H9 (cell line): ENCODE measurements around the gene RGS9. TPM values are rescaled to one million over a fixed set of nuclear protein-coding genes. Genes with fewer than 3 reads are reported as not detected.

Experiments used
- DNase-seq: peaks from one replicate; pipeline ENCODE4 v3.0.0-alpha.2; 2017
- H2AFZ ChIP-seq: one replicate; pipeline ENCODE4 v1.6.1; 2013; ENCODE audit warnings: mild to moderate bottlenecking, low read length, control low read depth, moderate library complexity
- H2AK5ac ChIP-seq: 2 replicates; pipeline ENCODE4 v1.6.1; 2013; ENCODE audit warnings: low read length, control low read depth, mixed read lengths; ENCODE audit not compliant: insufficient read length
- H2BK120ac ChIP-seq: one replicate; pipeline ENCODE4 v1.6.1; 2013; ENCODE audit warnings: low read depth, mild to moderate bottlenecking, low read length, control low read depth, inconsistent platforms; ENCODE audit not compliant: poor library complexity, severe bottlenecking
- H2BK12ac ChIP-seq: 2 replicates; pipeline ENCODE4 v1.6.1; 2013; ENCODE audit warnings: low read length, control low read depth, mixed read lengths, low read depth; ENCODE audit not compliant: insufficient read length
- H2BK15ac ChIP-seq: 2 replicates; pipeline ENCODE4 v1.6.1; 2013; ENCODE audit warnings: low read depth, low read length, control low read depth
- H2BK20ac ChIP-seq: one replicate; pipeline ENCODE4 v1.6.1; 2013; ENCODE audit warnings: low read depth, mild to moderate bottlenecking, low read length, control low read depth, inconsistent platforms; ENCODE audit not compliant: poor library complexity, severe bottlenecking
- H2BK5ac ChIP-seq: 2 replicates; pipeline ENCODE4 v1.6.1; 2013; ENCODE audit warnings: low read length, control low read depth, mixed read lengths; ENCODE audit not compliant: insufficient read length
- H3K14ac ChIP-seq: 2 replicates; pipeline ENCODE4 v1.6.1; 2013; ENCODE audit warnings: low read length, control low read depth; ENCODE audit not compliant: insufficient read depth
- H3K18ac ChIP-seq: 2 replicates; pipeline ENCODE4 v1.6.1; 2013; ENCODE audit warnings: low read depth, mild to moderate bottlenecking, mixed read lengths, low read length, control low read depth; ENCODE audit not compliant: insufficient read length
- H3K23ac ChIP-seq: 2 replicates; pipeline ENCODE4 v1.6.1; 2013; ENCODE audit warnings: low read length, control low read depth, mixed read lengths, low read depth; ENCODE audit not compliant: insufficient read length
- H3K23me2 ChIP-seq: 2 replicates; pipeline ENCODE4 v1.6.1; 2013; ENCODE audit warnings: low read depth, mild to moderate bottlenecking, mixed read lengths, low read length, control low read depth; ENCODE audit not compliant: insufficient read length, poor library complexity, severe bottlenecking
- H3K27ac ChIP-seq: 2 replicates; pipeline ENCODE4 v1.5.1; 2013; ENCODE audit warnings: low read length, control low read depth, mixed read lengths, low read depth; ENCODE audit not compliant: insufficient read length
- H3K27me3 ChIP-seq: 2 replicates; pipeline ENCODE4 v1.6.1; 2013; ENCODE audit warnings: low read length, control low read depth, inconsistent platforms; ENCODE audit not compliant: insufficient read depth
- H3K4ac ChIP-seq: 2 replicates; pipeline ENCODE4 v1.6.1; 2013; ENCODE audit warnings: low read depth, mild to moderate bottlenecking, control low read depth, inconsistent platforms, low read length, moderate library complexity
- H3K4me1 ChIP-seq: 2 replicates; pipeline ENCODE4 v1.6.1; 2013; ENCODE audit warnings: low read length, control low read depth, inconsistent platforms; ENCODE audit not compliant: insufficient read depth
- H3K4me2 ChIP-seq: 2 replicates; pipeline ENCODE4 v1.6.1; 2013; ENCODE audit warnings: low read length, control low read depth, mixed read lengths; ENCODE audit not compliant: insufficient read length, insufficient read depth
- H3K56ac ChIP-seq: 2 replicates; pipeline ENCODE4 v1.6.1; 2013; ENCODE audit warnings: low read depth, mild to moderate bottlenecking, mixed read lengths, low read length, control low read depth; ENCODE audit not compliant: insufficient read length
- H3K79me1 ChIP-seq: 2 replicates; pipeline ENCODE4 v1.6.1; 2013; ENCODE audit warnings: low read depth, mild to moderate bottlenecking, moderate library complexity, low read length, control low read depth, inconsistent platforms; ENCODE audit not compliant: insufficient read depth, poor library complexity, severe bottlenecking
- H3K79me2 ChIP-seq: 2 replicates; pipeline ENCODE4 v1.6.1; 2013; ENCODE audit warnings: low read length, control low read depth, inconsistent platforms; ENCODE audit not compliant: insufficient read depth
- H3K9ac ChIP-seq: 2 replicates; pipeline ENCODE4 v1.6.1; 2013; ENCODE audit warnings: low read length, control low read depth, mixed read lengths; ENCODE audit not compliant: insufficient read length; ENCODE audit errors: extremely low read depth
- H3K9me3 ChIP-seq: one replicate; pipeline ENCODE4 v1.6.1; 2013; ENCODE audit warnings: low read depth, low read length, inconsistent platforms; ENCODE audit not compliant: control insufficient read depth
- H3T11ph ChIP-seq: one replicate; pipeline ENCODE4 v1.6.1; 2013; ENCODE audit warnings: mild to moderate bottlenecking, low read length, control low read depth, inconsistent platforms
- H4K20me1 ChIP-seq: one replicate; pipeline ENCODE4 v1.6.1; 2013; ENCODE audit not compliant: control insufficient read depth, insufficient read length, insufficient read depth
- H4K5ac ChIP-seq: 2 replicates; pipeline ENCODE4 v1.6.1; 2013; ENCODE audit warnings: low read depth, mild to moderate bottlenecking, mixed read lengths, low read length, control low read depth; ENCODE audit not compliant: insufficient read length
- H4K8ac ChIP-seq: replicated peaks from 2 replicates; pipeline ENCODE4 v1.6.1; 2013; ENCODE audit warnings: low read length, control low read depth, mixed read lengths, low read depth; ENCODE audit not compliant: insufficient read length
- H4K91ac ChIP-seq: 2 replicates; pipeline ENCODE4 v1.6.1; 2013; ENCODE audit warnings: low read depth, mild to moderate bottlenecking, moderate library complexity, mixed read lengths, low read length, control low read depth; ENCODE audit not compliant: insufficient read length
- H3K27ac Mint-ChIP-seq, 3 experiments: 2 replicates in 2 of 3; 3 replicates in 1 of 3; pipeline ENCODE4 v1.8.0; 2020 to 2021; ENCODE audit warnings: mixed read lengths in 3 of 3, mild to moderate bottlenecking in 1 of 3, moderate library complexity in 1 of 3
- H3K27me3 Mint-ChIP-seq: 2 replicates; pipeline ENCODE4 v1.8.0; 2021; ENCODE audit warnings: low read depth, mild to moderate bottlenecking, moderate library complexity, mixed read lengths
- H3K36me3 Mint-ChIP-seq, 3 experiments: 2 replicates in 2 of 3; 3 replicates in 1 of 3; pipeline ENCODE4 v1.8.0; 2020 to 2021; ENCODE audit warnings: low read depth in 3 of 3, mixed read lengths in 3 of 3; ENCODE audit not compliant: insufficient read depth in 1 of 3
- H3K4me1 Mint-ChIP-seq, 2 experiments: 2 replicates each; pipeline ENCODE4 v1.8.0; 2020; ENCODE audit warnings: mixed read lengths in 2 of 2
- H3K4me3 Mint-ChIP-seq, 2 experiments: 2 replicates in 1 of 2; 3 replicates in 1 of 2; pipeline ENCODE4 v1.8.0; 2020 to 2021; ENCODE audit warnings: mild to moderate bottlenecking in 2 of 2, mixed read lengths in 2 of 2, moderate library complexity in 1 of 2
- H3K9me3 Mint-ChIP-seq, 2 experiments: 2 replicates in 1 of 2; 3 replicates in 1 of 2; pipeline ENCODE4 v1.8.0; 2020; ENCODE audit warnings: mild to moderate bottlenecking in 2 of 2, mixed read lengths in 2 of 2, moderate library complexity in 1 of 2
- CTCF ChIP-seq: fragments of 200-600 bp; sonication (generic); conservative IDR thresholded peaks from 3 replicates; pipeline ENCODE4 v1.8.0; 2021; ENCODE audit warnings: antibody characterized with exemption, mild to moderate bottlenecking
- WGBS: extraction: QIAGEN DNeasy Blood & Tissue Kit; methylation state at CpG from one replicate; pipeline ENCODE4 v1.1.7; 2013; ENCODE audit warnings: missing lambda C conversion rate, low lambda C conversion rate, mixed read lengths; ENCODE audit not compliant: insufficient read length; ENCODE audit errors: extremely low coverage; 5-methylcytosine and 5-hydroxymethylcytosine counted together
- total RNA-seq: library from RNA; stranded (reverse); gene quantifications from 2 replicates; pipeline ENCODE4 v1.2.1, GENCODE V29; 2021

Gene RGS9
- total RNA-seq, 1 experiment from 2014 or later, result 12.0 TPM

GRCh38 chr17:65170839-65171238 lies 33.7 kb downstream of the RGS9 start:
- Histone ChIP-seq H3K23ac (no peak overlapping the region), H2BK20ac (no peak overlapping the region), H2BK15ac (no peak overlapping the region), H3K18ac (no peak overlapping the region), H3K79me1 (no peaks in the 10 kb centered on the region), H3K23me2 (no peaks in the 10 kb centered on the region), H3K56ac (no peak overlapping the region), H3T11ph (no peak overlapping the region), H2BK12ac (no peak overlapping the region), H4K20me1 (no peaks in the 10 kb centered on the region), H3K4ac (no peak overlapping the region), H2AK5ac (no peak overlapping the region), H4K5ac (no peak overlapping the region), H4K8ac (no peak overlapping the region), H3K4me1 (no peaks in the 10 kb centered on the region), H3K27ac (no peak overlapping the region), H3K9me3 (no peaks in the 10 kb centered on the region), H2BK5ac (no peak overlapping the region), H3K27me3 (no peaks in the 10 kb centered on the region), H4K91ac (no peak overlapping the region), H2AFZ (no peak overlapping the region), H2BK120ac (no peak overlapping the region), H3K9ac (no peak overlapping the region), H3K4me2 (no peak overlapping the region), H3K14ac (no peak overlapping the region), H3K79me2 (no peaks in the 10 kb centered on the region)
- Mint-ChIP-seq H3K9me3 (no peaks in the 10 kb centered on the region), H3K36me3 (no peaks in the 10 kb centered on the region; a peak in 1 of 7 replicates), H3K27me3 (no peaks in the 10 kb centered on the region), H3K4me3 (no peak overlapping the region), H3K4me1 (peaks cover 3 to 4% of the 10 kb centered on the region in 2 experiments), H3K27ac (no peak overlapping the region; a peak in 1 of 7 replicates)
- WGBS, result no CpG with 5 or more reads among the region's 10 CpGs
- TF ChIP-seq CTCF, result no peak
- DNase-seq, result no peak
